ENCODE measurements around the gene LRRC37A. TPM values are rescaled to one million over a fixed set of nuclear protein-coding genes. Genes with fewer than 3 reads are reported as not detected.
"Not testable (repeated sequence)": the region's sequence is repeated elsewhere in the genome, so short reads cannot be mapped to it uniquely, and the experiment has no call there.

The LRRC37A gene
- total RNA-seq, 1 donor from 2014 or later, result 2.6 TPM

GRCh38 chr17:46286764-46287221, 8.1 kb upstream of the LRRC37A start:
- peak; percentile 66 to 77 for DNase-seq (ENCODE audit: low read depth in 2 of 2)

- DNase-seq (ENCODE audit: low read depth in 2 of 2), result not testable (repeated sequence)
These were observed 7.3 kb upstream of the LRRC37A start for GRCh38 chr17:46287587-46287986.

- DNase-seq (ENCODE audit: low read depth in 2 of 2), result not testable (repeated sequence)
These were observed 3.9 kb upstream of the LRRC37A start for GRCh38 chr17:46290906-46291546.

GRCh38 chr17:46291618-46292017, 3.3 kb upstream of the LRRC37A start:
- DNase-seq (ENCODE audit: low read depth in 2 of 2), result not testable (repeated sequence)

GRCh38 chr17:46341220-46341619, 46.3 kb downstream of the LRRC37A start:
- DNase-seq (ENCODE audit: low read depth in 2 of 2), result not testable (repeated sequence)

- not testable (repeated sequence) for DNase-seq (ENCODE audit: low read depth in 2 of 2)
These were observed 47.2 kb downstream of the LRRC37A start for GRCh38 chr17:46342131-46342530.

GRCh38 chr17:46348345-46348744, 53.4 kb downstream of the LRRC37A start:
- DNase-seq (ENCODE audit: low read depth in 2 of 2), result not testable (repeated sequence)

GRCh38 chr17:46349060-46349459, 54.1 kb downstream of the LRRC37A start:
- DNase-seq (ENCODE audit: low read depth in 2 of 2), result not testable (repeated sequence)

- DNase-seq (ENCODE audit: low read depth in 2 of 2), result not testable (repeated sequence)
These were observed 58.9 kb downstream of the LRRC37A start for GRCh38 chr17:46353856-46354255.

GRCh38 chr17:46361145-46361735, 66.3 kb downstream of the LRRC37A start:
- DNase-seq (ENCODE audit: low read depth in 2 of 2), result not testable (repeated sequence)

GRCh38 chr17:46361755-46362154, 66.8 kb downstream of the LRRC37A start, which contains the start of gene ARL17B:
TSS of gene ARL17B (minus strand) at chr17:46361766. CDS start at chr17:46358397, 3,369 bp downstream.
- DNase-seq (ENCODE audit: low read depth in 2 of 2), result not testable (repeated sequence)

GRCh38 chr17:46367520-46367919, 72.6 kb downstream of the LRRC37A start:
- not testable (repeated sequence) for DNase-seq (ENCODE audit: low read depth in 2 of 2)

- not testable (repeated sequence) for DNase-seq (ENCODE audit: low read depth in 2 of 2)
These were observed 77.6 kb downstream of the LRRC37A start for GRCh38 chr17:46372236-46373229.

- not testable (repeated sequence) for DNase-seq (ENCODE audit: low read depth in 2 of 2)
These were observed 78.5 kb downstream of the LRRC37A start for GRCh38 chr17:46373418-46373817.

- DNase-seq (ENCODE audit: low read depth in 2 of 2), result not testable (repeated sequence)
These were observed 88.2 kb downstream of the LRRC37A start for GRCh38 chr17:46383118-46383517.

- not testable (repeated sequence) for DNase-seq (ENCODE audit: low read depth in 2 of 2)
These were observed 90.6 kb downstream of the LRRC37A start for GRCh38 chr17:46385491-46385890.

Other genes starting within 250 kb of the LRRC37A start
- gene KANSL1, start 101.7 kb upstream of the LRRC37A start, total RNA-seq, result 36.4 and 84.7 TPM in 2 replicates
- gene ARL17B, start 66.6 kb downstream of the LRRC37A start, total RNA-seq, result 2.0 and 2.4 TPM in 2 replicates
- 1.7 and 3.8 TPM in 2 replicates for gene LRRC37A2, start 217.3 kb downstream of the LRRC37A start, total RNA-seq